ENCODE results near the gene PDE4D. TPM values are rescaled to one million over a fixed set of nuclear protein-coding genes. Genes with fewer than 3 reads are reported as not detected.
A peak's percentile ranks its signal among the peaks of the same experiment; 100 is the strongest.

PDE4D gene
- total RNA-seq, 1 donor from 2014 or later = 11.8 TPM

DNA sequence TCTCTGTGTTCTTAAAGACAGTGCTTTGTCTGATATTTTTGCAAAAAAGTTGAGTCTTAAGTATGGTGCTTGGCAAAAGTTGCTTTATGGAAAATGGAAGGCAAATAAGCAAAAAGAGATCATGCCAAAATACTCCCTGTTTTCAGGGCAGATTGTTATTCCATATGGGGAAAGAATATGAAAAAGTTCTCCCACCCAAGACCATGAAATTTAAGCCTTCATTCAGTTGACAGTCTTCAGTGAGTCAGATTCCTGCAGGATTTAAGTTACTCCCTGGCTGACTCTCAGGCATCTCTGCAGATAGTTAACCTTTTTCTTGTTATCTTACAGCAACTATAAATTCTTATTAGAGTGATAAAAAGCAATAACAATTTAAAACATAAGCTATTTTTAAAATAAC is 601.6 kb downstream of the PDE4D start:
- Mint-ChIP-seq H3K36me3 (ENCODE audit: low read depth) (peaks cover 2% of the 10 kb centered on the region), H3K4me3 (no peak overlapping the region), H3K4me1 (peaks cover 21% of the 10 kb centered on the region), H3K27me3 (ENCODE audit: low read depth) (no peaks in the 10 kb centered on the region), H3K27ac (ENCODE audit: unreplicated experiment) (no peak overlapping the region), H3K9me3 (no peaks in the 10 kb centered on the region)
- TF ChIP-seq CTCF (conservative IDR thresholded peaks at IDR 0.05) = no peak
- DNase-seq (ENCODE audit: low read depth, low spot score) = no peak

GRCh38 chr5:59287884-59288283 is 605.6 kb downstream of the PDE4D start:
- no peaks in the 10 kb centered on the region for H3K27me3 Mint-ChIP-seq (ENCODE audit: low read depth)
- no peak for TF ChIP-seq CTCF (conservative IDR thresholded peaks at IDR 0.05)
- H3K9me3 Mint-ChIP-seq = no peaks in the 10 kb centered on the region
- no peak overlapping the region for H3K4me3 Mint-ChIP-seq
- peaks cover 2% of the 10 kb centered on the region for H3K36me3 Mint-ChIP-seq (ENCODE audit: low read depth)
- peak overlapping the region; percentile 51 for H3K27ac Mint-ChIP-seq (ENCODE audit: unreplicated experiment)
- peaks cover 20% of the 10 kb centered on the region for H3K4me1 Mint-ChIP-seq
- no peak for DNase-seq (ENCODE audit: low read depth, low spot score)

DNA sequence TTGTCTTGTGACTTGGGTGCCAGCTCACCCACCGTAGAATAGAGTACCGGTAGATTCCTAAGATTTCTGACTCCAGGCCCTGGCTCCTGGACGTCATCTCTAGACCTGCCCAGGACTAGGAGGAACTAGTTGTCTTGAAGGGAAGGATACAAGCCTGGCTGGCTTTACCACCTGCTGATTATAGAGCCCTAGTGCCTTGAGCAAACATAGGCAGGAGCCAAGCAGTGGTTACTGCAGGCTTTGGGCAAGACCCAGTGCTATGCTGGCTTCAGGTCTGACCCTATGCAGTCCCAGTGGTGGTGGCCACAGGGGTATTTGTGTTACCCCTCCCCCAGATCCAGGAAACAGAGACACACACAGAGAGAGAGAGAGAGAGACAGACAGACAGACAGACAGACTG is 606.2 kb downstream of the PDE4D start:
- Mint-ChIP-seq H3K36me3 (ENCODE audit: low read depth) (peaks cover 2% of the 10 kb centered on the region), H3K27me3 (ENCODE audit: low read depth) (no peaks in the 10 kb centered on the region), H3K27ac (ENCODE audit: unreplicated experiment) (peak overlapping the region; percentile 51), H3K4me1 (peaks cover 20% of the 10 kb centered on the region), H3K9me3 (no peaks in the 10 kb centered on the region), H3K4me3 (no peak overlapping the region)
- no peak for TF ChIP-seq CTCF (conservative IDR thresholded peaks at IDR 0.05)
- no peak for DNase-seq (ENCODE audit: low read depth, low spot score)

DNA sequence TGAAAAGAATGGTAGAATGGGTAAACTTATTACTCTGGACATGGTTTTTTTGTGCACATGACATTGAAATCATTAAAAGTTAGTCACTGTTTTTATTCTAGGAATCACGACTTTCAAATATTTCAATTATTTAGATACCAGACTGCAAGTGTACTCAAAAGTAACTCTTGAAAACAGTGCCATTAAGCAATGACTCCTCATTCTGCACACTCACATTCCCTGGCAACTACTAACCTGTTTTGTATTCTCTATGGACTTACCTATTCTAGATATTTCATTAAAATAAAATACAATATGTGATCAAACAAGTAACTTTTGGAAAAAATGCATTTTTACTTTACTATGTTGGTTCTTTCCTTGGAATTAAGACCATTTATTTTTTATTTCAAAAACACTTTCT is 607.0 kb downstream of the PDE4D start:
- no peak for DNase-seq (ENCODE audit: low read depth, low spot score)
- no peak overlapping the region for H3K27ac Mint-ChIP-seq (ENCODE audit: unreplicated experiment)
- H3K4me3 Mint-ChIP-seq = no peak overlapping the region
- no peaks in the 10 kb centered on the region for H3K27me3 Mint-ChIP-seq (ENCODE audit: low read depth)
- H3K4me1 Mint-ChIP-seq = peaks cover 16% of the 10 kb centered on the region
- H3K36me3 Mint-ChIP-seq (ENCODE audit: low read depth) = peaks cover 2% of the 10 kb centered on the region
- no peak for TF ChIP-seq CTCF (conservative IDR thresholded peaks at IDR 0.05)
- no peaks in the 10 kb centered on the region for H3K9me3 Mint-ChIP-seq

GRCh38 chr5:59285300-59286016 is 608.1 kb downstream of the PDE4D start:
- Mint-ChIP-seq H3K9me3 (no peaks in the 10 kb centered on the region), H3K4me3 (no peak overlapping the region), H3K36me3 (ENCODE audit: low read depth) (peaks cover 2% of the 10 kb centered on the region), H3K27ac (ENCODE audit: unreplicated experiment) (no peak overlapping the region), H3K27me3 (ENCODE audit: low read depth) (no peaks in the 10 kb centered on the region), H3K4me1 (peaks cover 16% of the 10 kb centered on the region)
- DNase-seq (ENCODE audit: low read depth, low spot score) = no peak
- no peak for TF ChIP-seq CTCF (conservative IDR thresholded peaks at IDR 0.05)
